Measurements from ENCODE around the gene YBX1.
"Not testable (repeated sequence)": the region's sequence is repeated elsewhere in the genome, so short reads cannot be mapped to it uniquely, and the experiment has no call there.

Gene YBX1

DNA sequence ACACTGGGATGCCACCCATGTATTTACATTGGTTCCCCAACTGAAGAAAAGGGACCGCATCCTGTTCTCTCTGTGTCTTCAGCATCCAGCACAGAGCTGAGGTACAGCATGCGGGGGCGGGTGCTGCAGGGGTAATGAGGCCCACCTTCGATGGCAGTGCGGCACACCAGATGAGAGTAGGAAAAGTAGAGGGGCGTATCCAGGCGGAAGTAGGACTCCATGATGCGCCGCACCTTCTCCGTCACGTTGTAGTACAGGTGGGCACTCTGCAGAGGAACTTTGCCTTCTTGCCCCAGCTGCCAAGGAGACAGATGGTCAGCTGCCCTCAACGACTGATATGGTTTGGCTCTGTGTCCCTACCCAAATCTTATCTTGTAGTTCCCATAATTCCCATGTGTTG, 67.8 kb downstream of the YBX1 start:
- DNase-seq (ENCODE audit: low read depth): no peak

DNA sequence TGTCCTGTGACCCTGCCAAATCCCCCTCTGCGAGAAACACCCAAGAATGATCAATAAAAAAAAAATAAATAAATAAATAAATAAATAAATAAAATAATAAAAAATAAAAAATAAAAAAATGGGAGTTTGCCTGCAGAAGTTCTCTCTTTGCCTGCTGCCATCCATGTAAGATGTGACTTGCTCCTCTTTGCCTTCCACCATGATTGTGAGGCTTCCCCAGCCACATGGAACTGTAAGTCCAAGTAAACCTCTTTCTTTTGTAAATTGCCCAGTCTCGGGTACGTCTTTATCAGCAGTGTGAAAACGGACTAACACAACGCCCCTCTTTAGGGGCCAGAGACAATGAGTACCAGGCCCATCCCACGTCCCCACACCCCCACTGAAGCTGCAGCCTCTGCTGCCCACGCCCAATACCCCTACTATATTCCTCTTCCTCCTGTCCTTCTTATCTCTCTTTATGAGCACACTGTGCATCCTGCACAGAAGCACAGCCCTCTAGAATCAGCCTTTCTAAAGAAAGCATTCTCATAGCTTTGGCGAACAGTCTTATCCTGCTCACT, 69.4 kb downstream of the YBX1 start:
- not testable (repeated sequence) for DNase-seq (ENCODE audit: low read depth)

DNA sequence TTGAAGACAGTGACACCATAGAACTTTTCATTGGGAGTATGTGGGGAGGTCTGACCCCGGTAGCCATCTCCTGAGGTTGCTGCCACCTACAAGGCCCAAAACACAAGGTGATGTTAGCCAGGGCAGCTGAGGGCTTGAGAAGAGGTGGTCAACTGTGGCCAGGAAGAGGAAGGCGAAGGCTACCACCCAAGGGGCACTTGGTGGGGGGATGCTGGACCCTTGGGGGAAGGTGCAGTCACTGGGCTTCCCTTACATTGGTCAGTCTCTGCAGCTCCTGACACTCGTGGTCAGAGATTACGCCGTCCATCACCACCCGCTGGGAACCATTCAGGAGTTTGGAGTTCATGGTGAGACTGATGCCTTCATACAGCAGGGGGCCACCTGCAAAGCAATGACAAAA, 70.1 kb downstream of the YBX1 start:
- no peak for DNase-seq (ENCODE audit: low read depth)

DNA sequence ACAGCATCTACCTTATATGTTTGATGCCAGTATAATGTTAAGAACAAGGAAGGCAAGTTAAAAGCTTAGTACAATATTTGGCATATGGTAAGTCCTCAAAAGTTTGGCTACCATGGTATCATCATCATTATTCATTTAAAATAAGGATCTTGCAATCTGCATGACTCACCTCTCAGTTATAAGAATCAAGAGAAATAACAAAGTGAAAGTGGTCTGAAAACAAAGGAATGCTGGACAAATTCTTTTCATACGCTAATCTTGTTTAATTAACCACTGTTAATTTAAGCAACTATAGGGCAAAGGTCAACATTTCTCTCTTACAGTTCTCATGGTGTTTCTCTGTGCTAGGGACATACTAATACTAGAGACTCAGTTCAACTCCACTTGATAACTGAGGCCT, 70.9 kb downstream of the YBX1 start:
- DNase-seq (ENCODE audit: low read depth): no peak
